HepG2 (cell line): Measurements from ENCODE around the gene TMCC2. TPM values are rescaled to one million over a fixed set of nuclear protein-coding genes. Genes with fewer than 3 reads are reported as not detected.

Source experiments
- ATAC-seq: fragments of 200-7000 bp; cut with Tn5 transposase; 3 replicates; pipeline ENCODE4 v1.9.1; 2020; ENCODE audit warnings: mild to moderate bottlenecking, moderate library complexity
- BruUV-seq: library from RNA; stranded (reverse); fragments of 400-500 nt; replicated peaks from 2 replicates; lab custom pipeline; 2021; lab: Mats Ljungman, UMichigan
- CTCF ChIA-PET: fragments of 300-600 bp; formaldehyde crosslinking; extraction: SDS; loops from one replicate; lab custom pipeline; 2021; ENCODE audit warnings: low total read pairs, inconsistent platforms, low intra/inter-chr PET ratio; lab: Yijun Ruan, JAX
- POLR2A ChIA-PET: fragments of 350-600 bp; sonication (Branson Sonifier 250); formaldehyde crosslinking; loops from one replicate; lab custom pipeline; 2020; ENCODE audit warnings: antibody characterized with exemption, inconsistent platforms; lab: Yijun Ruan, JAX
- DNase-seq: peaks from one replicate; pipeline ENCODE4 v3.0.0-alpha.2; 2015; ENCODE audit warnings: low spot score
- FAIRE-seq: peaks from 3 replicates; lab custom pipeline; 2011; peaks lifted over from hg19 to GRCh38; lab: Jason Lieb, UNC
- H2AFZ ChIP-seq: one replicate; pipeline ENCODE4 v1.6.1; 2011; ENCODE audit warnings: low read length, inconsistent platforms
- H3K27ac ChIP-seq: fragments of 300-600 bp; 3 replicates; pipeline ENCODE4 v1.8.0; 2011; ENCODE audit warnings: mixed run types, mild to moderate bottlenecking, mixed read lengths, low read length, inconsistent platforms; ENCODE audit not compliant: insufficient read depth; ENCODE audit errors: extremely low read length
- H3K27me3 ChIP-seq, 2 experiments: fragments of 200-600 bp in 1 of 2; 2 replicates in 1 of 2; 3 replicates in 1 of 2; pipeline versions ENCODE4 v1.6.0 to v1.8.0; 2011; ENCODE audit warnings: low read length in 2 of 2, mild to moderate bottlenecking in 2 of 2, moderate library complexity in 2 of 2, inconsistent platforms in 1 of 2; ENCODE audit not compliant: insufficient read depth in 2 of 2, control insufficient read depth in 1 of 2
- H3K36me3 ChIP-seq, 2 experiments: fragments of 200-600 bp in 1 of 2; replicated peaks in 1 of 2; 2 replicates in 1 of 2; 3 replicates in 1 of 2; pipeline versions ENCODE4 v1.5.1 to v1.8.0; 2011; ENCODE audit warnings: low read length in 2 of 2, inconsistent platforms in 1 of 2; ENCODE audit not compliant: insufficient read depth in 2 of 2, control insufficient read depth in 1 of 2
- H3K4me1 ChIP-seq: 2 replicates; pipeline ENCODE4 v1.5.1; 2012; ENCODE audit warnings: low read length, inconsistent platforms; ENCODE audit not compliant: insufficient read depth
- H3K4me2 ChIP-seq: 2 replicates; pipeline ENCODE4 v1.6.0; 2011; ENCODE audit warnings: low read depth, low read length, inconsistent platforms
- H3K4me3 ChIP-seq, 3 experiments: fragments of 200-600 bp in 1 of 3; sonication (generic), shearing (Covaris generic) in 1 of 3; replicated peaks in 1 of 3; 2 replicates each; pipeline ENCODE4 v1.5.1; 2011 to 2016; ENCODE audit warnings: low read length in 3 of 3, inconsistent platforms in 2 of 3, low read depth in 2 of 3, mild to moderate bottlenecking in 2 of 3, control low read depth in 1 of 3, mixed read lengths in 1 of 3; ENCODE audit not compliant: insufficient read depth in 1 of 3
- H3K79me2 ChIP-seq: one replicate; pipeline ENCODE4 v1.6.1; 2011; ENCODE audit warnings: low read length, inconsistent platforms; ENCODE audit not compliant: insufficient read depth
- H3K9ac ChIP-seq: 2 replicates; pipeline ENCODE4 v1.6.0; 2011; ENCODE audit warnings: mild to moderate bottlenecking, low read depth, low read length, inconsistent platforms; ENCODE audit not compliant: insufficient read depth
- H3K9me3 ChIP-seq: 2 replicates; pipeline ENCODE4 v1.5.1; 2012; ENCODE audit warnings: mild to moderate bottlenecking, low read length
- H4K20me1 ChIP-seq: 2 replicates; pipeline ENCODE4 v1.6.0; 2011; ENCODE audit warnings: inconsistent platforms, mild to moderate bottlenecking, low read length, moderate library complexity; ENCODE audit not compliant: insufficient read depth
- CBX5 ChIP-seq: sonication (generic); formaldehyde crosslinking; IDR thresholded peaks from 2 replicates; pipeline ENCODE4 v1.4.0; 2020; ENCODE audit warnings: missing genetic modification reagents, borderline replicate concordance
- NFKB2 ChIP-seq: sonication (generic); formaldehyde crosslinking; IDR thresholded peaks from 2 replicates; pipeline ENCODE4 v1.4.0; 2020; ENCODE audit warnings: missing genetic modification reagents, borderline replicate concordance
- PHF21A ChIP-seq: sonication (generic); formaldehyde crosslinking; IDR thresholded peaks from 2 replicates; pipeline ENCODE4 v1.5.0; 2020; ENCODE audit warnings: mild to moderate bottlenecking, missing genetic modification reagents
- ZNF646 ChIP-seq: sonication (generic); formaldehyde crosslinking; IDR thresholded peaks from 2 replicates; pipeline ENCODE4 v1.9.0; 2021; ENCODE audit warnings: mild to moderate bottlenecking, missing genetic modification reagents
- WGBS: methylation state at CpG from one replicate; pipeline ENCODE4 v1.1.6; 2017; ENCODE audit warnings: low lambda C conversion rate; 5-methylcytosine and 5-hydroxymethylcytosine counted together
- in situ Hi-C: cut with HindIII; loops from 2 replicates; pipeline ENCODE4 v1.10.0; 2017; ENCODE audit warnings: low pct_unique_long_range_greater_than_20kb; ENCODE audit not compliant: extremely low pct_ligation_motif_present
- intact Hi-C: fragments of 100-400 bp; cut with micrococcal nuclease; formaldehyde crosslinking; loops from one replicate; pipeline ENCODE4 v1.10.0; 2022; ENCODE audit not compliant: unreplicated experiment
- polyA plus RNA-seq, 8 experiments: library from polyadenylated mRNA; depleted of rRNA in 3 of 8; stranded (reverse) in 7 of 8; unstranded in 1 of 8; fragments of >200 nt; fragmentation: Illumina TruSeq in 4 of 8; extraction: Trizol in 4 of 8; gene quantifications; 2 replicates each; pipeline versions ENCODE4 v1.2.1 to v1.2.3, GENCODE V29; 2011 to 2016; ENCODE audit warnings: low read depth in 4 of 8, missing spikeins in 1 of 8, mixed read lengths in 1 of 8; ENCODE audit not compliant: insufficient read depth in 1 of 8
- total RNA-seq, 5 experiments: library from RNA; depleted of rRNA; stranded (reverse); fragments of >200 nt; fragmentation: Illumina TruSeq; extraction: Trizol; gene quantifications; 2 replicates each; pipeline ENCODE4 v1.2.3, GENCODE V29; 2016; ENCODE audit warnings: low read depth in 1 of 5
- TF ChIP-seq, protein P1 (sequence below): IDR thresholded peaks from 2 replicates; pipeline ENCODE4 v1.6.1; 2016; ENCODE audit warnings: missing compliant biosample characterization, missing genetic modification reagents, borderline replicate concordance
- TF ChIP-seq, protein P2 (sequence below): sonication (generic); formaldehyde crosslinking; IDR thresholded peaks from 2 replicates; pipeline ENCODE4 v1.4.0; 2020; ENCODE audit warnings: missing genetic modification reagents

TMCC2 gene
- total and polyA plus RNA-seq, 2 of the 13 experiments (the other 11 are each of a cell fraction or from before 2014, with no cell fraction given), result 0.12 to 0.24 TPM

DNA sequence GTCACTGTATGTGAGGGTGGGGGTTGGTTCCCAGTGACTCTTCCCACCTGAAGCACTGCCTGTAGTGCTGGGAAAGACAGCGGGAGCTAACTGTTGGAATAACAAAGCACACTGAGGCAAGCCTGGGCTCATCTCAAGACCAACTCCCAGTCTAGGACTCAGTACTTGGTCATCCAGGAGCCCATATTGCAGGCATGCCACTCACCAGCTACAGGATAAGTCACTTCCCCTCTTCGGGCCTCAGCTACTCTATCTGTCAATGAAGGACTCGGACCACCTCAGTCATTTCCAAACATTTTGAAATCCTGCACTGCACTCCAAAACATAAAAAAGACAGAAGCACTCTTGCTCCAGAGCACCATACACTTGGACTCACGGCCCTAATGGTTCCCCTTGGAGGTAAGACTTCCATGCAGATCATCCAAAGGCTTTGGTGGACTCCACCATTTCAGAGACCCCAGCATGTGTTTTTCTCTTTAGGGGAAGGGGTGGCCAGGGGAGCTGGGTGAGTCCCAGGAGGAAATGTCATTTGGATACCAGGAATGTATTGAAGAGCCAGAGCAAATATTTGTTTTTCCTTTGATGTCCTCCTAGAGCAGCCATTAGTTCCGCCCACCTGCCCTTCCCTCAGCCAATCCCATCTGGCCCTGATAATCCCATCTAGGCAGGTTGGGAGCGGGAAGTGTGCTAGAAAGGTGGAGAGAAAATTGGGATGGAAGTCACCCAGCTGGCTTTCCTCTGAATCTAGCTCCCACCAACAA is 90.7 kb downstream of the TMCC2 start:
- no peaks in the 10 kb centered on the region for H3K9me3 ChIP-seq
- H3K27ac ChIP-seq, result peak overlapping the region; percentile 70
- ChIA-PET CTCF (interaction anchor here (1.5 kb wide), 1 partner anchor 45 kb away, joined by 6 read pairs; no protein-coding TSS in a partner anchor), POLR2A (interaction anchor here (0.9 to 3.9 kb wide), 15 partner anchors 11 to 197 kb away, joined by 3 to 71 read pairs (median 8); partner anchors contain the start of genes RBBP5 and TMCC2)
- ATAC-seq (peak; percentile 75), DNase-seq (peak; percentile 93), FAIRE-seq (peak; percentile 92)
- intact Hi-C loops (loop anchor here (5.0 kb wide), 1 partner anchor 196 kb away; the partner anchor contains the start of gene RBBP5), in situ Hi-C loops (no loop called here)
- H3K36me3 ChIP-seq, result no peaks in the 10 kb centered on the region
- no TSS peak for BruUV-seq
- H3K4me1 ChIP-seq, result peaks cover 82% of the 10 kb centered on the region
- peak overlapping the region; percentile 43 to 64 (median 54) for H3K4me3 ChIP-seq
- peaks cover 21% of the 10 kb centered on the region for H3K79me2 ChIP-seq
- H4K20me1 ChIP-seq, result no peaks in the 10 kb centered on the region; the same call in 1 of the 2 replicates
- WGBS, result 0% methylated on average over 4 of the region's 6 CpGs
- peak overlapping the region; percentile 95 for H3K4me2 ChIP-seq
- H3K9ac ChIP-seq, result peak overlapping the region; percentile 48
- H2AFZ ChIP-seq, result no peak overlapping the region
- no peaks in the 10 kb centered on the region; a peak in 2 of 5 replicates for H3K27me3 ChIP-seq
- TF ChIP-seq, protein P1, sequence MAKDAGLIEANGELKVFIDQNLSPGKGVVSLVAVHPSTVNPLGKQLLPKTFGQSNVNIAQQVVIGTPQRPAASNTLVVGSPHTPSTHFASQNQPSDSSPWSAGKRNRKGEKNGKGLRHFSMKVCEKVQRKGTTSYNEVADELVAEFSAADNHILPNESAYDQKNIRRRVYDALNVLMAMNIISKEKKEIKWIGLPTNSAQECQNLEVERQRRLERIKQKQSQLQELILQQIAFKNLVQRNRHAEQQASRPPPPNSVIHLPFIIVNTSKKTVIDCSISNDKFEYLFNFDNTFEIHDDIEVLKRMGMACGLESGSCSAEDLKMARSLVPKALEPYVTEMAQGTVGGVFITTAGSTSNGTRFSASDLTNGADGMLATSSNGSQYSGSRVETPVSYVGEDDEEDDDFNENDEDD (CRISPR knock-in tag), result peak; percentile 34; the same call in 1 of the 2 replicates
- TF ChIP-seq ZNF646 (CRISPR knock-in tag), result no peak
- TF ChIP-seq NFKB2 (CRISPR knock-in tag), result no peak
- no peak for TF ChIP-seq CBX5
- peak; percentile 79 for TF ChIP-seq PHF21A (CRISPR knock-in tag)
- TF ChIP-seq, protein P2, sequence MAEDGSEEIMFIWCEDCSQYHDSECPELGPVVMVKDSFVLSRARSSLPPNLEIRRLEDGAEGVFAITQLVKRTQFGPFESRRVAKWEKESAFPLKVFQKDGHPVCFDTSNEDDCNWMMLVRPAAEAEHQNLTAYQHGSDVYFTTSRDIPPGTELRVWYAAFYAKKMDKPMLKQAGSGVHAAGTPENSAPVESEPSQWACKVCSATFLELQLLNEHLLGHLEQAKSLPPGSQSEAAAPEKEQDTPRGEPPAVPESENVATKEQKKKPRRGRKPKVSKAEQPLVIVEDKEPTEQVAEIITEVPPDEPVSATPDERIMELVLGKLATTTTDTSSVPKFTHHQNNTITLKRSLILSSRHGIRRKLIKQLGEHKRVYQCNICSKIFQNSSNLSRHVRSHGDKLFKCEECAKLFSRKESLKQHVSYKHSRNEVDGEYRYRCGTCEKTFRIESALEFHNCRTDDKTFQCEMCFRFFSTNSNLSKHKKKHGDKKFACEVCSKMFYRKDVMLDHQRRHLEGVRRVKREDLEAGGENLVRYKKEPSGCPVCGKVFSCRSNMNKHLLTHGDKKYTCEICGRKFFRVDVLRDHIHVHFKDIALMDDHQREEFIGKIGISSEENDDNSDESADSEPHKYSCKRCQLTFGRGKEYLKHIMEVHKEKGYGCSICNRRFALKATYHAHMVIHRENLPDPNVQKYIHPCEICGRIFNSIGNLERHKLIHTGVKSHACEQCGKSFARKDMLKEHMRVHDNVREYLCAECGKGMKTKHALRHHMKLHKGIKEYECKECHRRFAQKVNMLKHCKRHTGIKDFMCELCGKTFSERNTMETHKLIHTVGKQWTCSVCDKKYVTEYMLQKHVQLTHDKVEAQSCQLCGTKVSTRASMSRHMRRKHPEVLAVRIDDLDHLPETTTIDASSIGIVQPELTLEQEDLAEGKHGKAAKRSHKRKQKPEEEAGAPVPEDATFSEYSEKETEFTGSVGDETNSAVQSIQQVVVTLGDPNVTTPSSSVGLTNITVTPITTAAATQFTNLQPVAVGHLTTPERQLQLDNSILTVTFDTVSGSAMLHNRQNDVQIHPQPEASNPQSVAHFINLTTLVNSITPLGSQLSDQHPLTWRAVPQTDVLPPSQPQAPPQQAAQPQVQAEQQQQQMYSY (CRISPR knock-in tag), result no peak
